Measurements from ENCODE around the gene DLEC1. TPM values are rescaled to one million over a fixed set of nuclear protein-coding genes. Genes with fewer than 3 reads are reported as not detected.

Gene DLEC1
- total RNA-seq, 1 experiment from 2014 or later, result 0.81 TPM

GRCh38 chr3:38105525-38105924, 66.5 kb downstream of the DLEC1 start (continued):
- no peak for TF ChIP-seq ZBTB43 (CRISPR knock-in tag; IDR thresholded peaks at IDR 0.05)
- no peak for TF ChIP-seq TP53 (CRISPR knock-in tag; IDR thresholded peaks at IDR 0.05)
- no peak for TF ChIP-seq CREB1 (CRISPR knock-in tag; IDR thresholded peaks at IDR 0.05)
- no peak for TF ChIP-seq ZNF416 (CRISPR knock-in tag; IDR thresholded peaks at IDR 0.05)
- no peak for TF ChIP-seq AFF4 (CRISPR knock-in tag; IDR thresholded peaks at IDR 0.05; ENCODE audit: borderline replicate concordance)
- TF ChIP-seq GRHL2 (CRISPR knock-in tag; IDR thresholded peaks at IDR 0.05; ENCODE audit: insufficient replicate concordance, severe bottlenecking), result no peak
- TF ChIP-seq USF2 (CRISPR knock-in tag; IDR thresholded peaks at IDR 0.05), result no peak
- TF ChIP-seq NR3C1 (CRISPR knock-in tag; conservative IDR thresholded peaks at IDR 0.05; ENCODE audit: low read depth), result no peak
- TF ChIP-seq SMAD3 (CRISPR knock-in tag; IDR thresholded peaks at IDR 0.05; ENCODE audit: borderline replicate concordance), result no peak
- TF ChIP-seq PREB (CRISPR knock-in tag; IDR thresholded peaks at IDR 0.05; ENCODE audit: borderline replicate concordance), result no peak

- Mint-ChIP-seq H3K36me3 (peaks cover 10% of the 10 kb centered on the region; the same call in 1 of the 2 replicates), H3K27me3 (ENCODE audit: low read depth) (no peaks in the 10 kb centered on the region; the same call in 1 of the 2 replicates), H3K4me1 (no peaks in the 10 kb centered on the region), H3K4me3 (no peak overlapping the region), H3K27ac (no peak overlapping the region), H3K9me3 (peaks cover 21% of the 10 kb centered on the region)
- POLR2A ChIA-PET, result interaction anchor here (0.6 to 1.1 kb wide), 2 partner anchors 9 to 638 kb away, joined by 3 to 4 read pairs; no protein-coding TSS in a partner anchor
- ATAC-seq, result no peak
- no peak for TF ChIP-seq ZNF425 (CRISPR knock-in tag; conservative IDR thresholded peaks at IDR 0.05)
- no peak for DNase-seq (ENCODE audit: low spot score)
- CTCF ChIA-PET, result interaction anchor here (1.2 to 1.6 kb wide), 2 partner anchors 9 to 56 kb away, joined by 3 to 4 read pairs; no protein-coding TSS in a partner anchor
These were observed 69.1 kb downstream of the DLEC1 start for GRCh38 chr3:38107911-38108648.

Data from WTC11 (cell line).